ENCODE measurements around the gene SRGAP1. TPM values are rescaled to one million over a fixed set of nuclear protein-coding genes. Genes with fewer than 3 reads are reported as not detected.

Gene SRGAP1
- 10 to 100 TPM; 12.2 to 23.9 (median 15.9) TPM for total RNA-seq
- long read RNA-seq, donor 1, full-length matches to known transcripts: 2 of 11 reads
- long read RNA-seq, donor 1, partial matches to known transcripts: 5 of 11 reads
- long read RNA-seq, donor 1, other reads (novel, unspliced or antisense): 4 of 11 reads
- long read RNA-seq, donor 2, partial matches to known transcripts: 14 of 18 reads
- long read RNA-seq, donor 2, other reads (novel, unspliced or antisense): 4 of 18 reads

GRCh38 chr12:63844391-63845341, at the start of gene SRGAP1:
TSS of gene SRGAP1 (plus strand) at chr12:63844700. CDS start at chr12:63844817, 117 bp downstream.
- TF ChIP-seq CTCF (IDR thresholded peaks at IDR 0.05): no peak
- intact Hi-C loops (cut with DNase I, micrococcal nuclease): loop anchor here (5.0 to 10.0 kb wide), 2 partner anchors 160 to 338 kb away; no protein-coding TSS in a partner anchor
- peak; percentile 67 to 79 (median 71) for DNase-seq
- Histone ChIP-seq H3K36me3 (ENCODE audit: low read depth) (no peaks in the 10 kb centered on the region), H3K4me1 (ENCODE audit: low read depth) (peaks cover 21% of the 10 kb centered on the region), H3K4me3 (peak within 1 kb of the TSS; percentile 80), H3K9me3 (no peaks in the 10 kb centered on the region)
- peak; percentile 60 for ATAC-seq

- H3K4me3 ChIP-seq: no peak overlapping the region
- TF ChIP-seq CTCF (IDR thresholded peaks at IDR 0.05): no peak
- no peaks in the 10 kb centered on the region for H3K9me3 ChIP-seq
- ATAC-seq (no peak), DNase-seq (no peak)
- intact Hi-C loops (cut with DNase I, micrococcal nuclease): no loop called here
- H3K4me1 ChIP-seq (ENCODE audit: low read depth): no peaks in the 10 kb centered on the region
- H3K36me3 ChIP-seq (ENCODE audit: low read depth): no peaks in the 10 kb centered on the region
Observed at GRCh38 chr12:63795032-63795687, 49.3 kb upstream of the SRGAP1 start.

GRCh38 chr12:63795944-63796343, 48.6 kb upstream of the SRGAP1 start:
- DNase-seq (no peak), ATAC-seq (no peak)
- intact Hi-C loops (cut with DNase I, micrococcal nuclease): no loop called here
- no peak overlapping the region for H3K4me3 ChIP-seq
- no peaks in the 10 kb centered on the region for H3K4me1 ChIP-seq (ENCODE audit: low read depth)
- TF ChIP-seq CTCF (IDR thresholded peaks at IDR 0.05): no peak
- no peaks in the 10 kb centered on the region for H3K9me3 ChIP-seq
- H3K36me3 ChIP-seq (ENCODE audit: low read depth): no peaks in the 10 kb centered on the region

- H3K36me3 ChIP-seq (ENCODE audit: low read depth): no peaks in the 10 kb centered on the region
Observed at GRCh38 chr12:63802012-63802608, 42.4 kb upstream of the SRGAP1 start.

More at GRCh38 chr12:63802012-63802608, 42.4 kb upstream of the SRGAP1 start:
- no peak for TF ChIP-seq CTCF (IDR thresholded peaks at IDR 0.05)
- intact Hi-C loops (cut with DNase I, micrococcal nuclease): no loop called here
- Histone ChIP-seq H3K4me1 (ENCODE audit: low read depth) (peaks cover 8% of the 10 kb centered on the region), H3K4me3 (no peak overlapping the region), H3K9me3 (no peaks in the 10 kb centered on the region)
- DNase-seq: no peak
- ATAC-seq: no peak

Data from mucosa of descending colon (tissue), 3 donors.